HL-60 (cell line): ENCODE measurements around the gene CCNY.

Source experiments
- DNase-seq, 2 experiments: peaks; one replicate each; pipeline ENCODE4 v3.0.0-alpha.2; 2010 to 2020; ENCODE audit warnings: low read depth in 1 of 2, low spot score in 1 of 2
- H3K27ac ChIP-seq: fragments of 250-450 bp; sonication (Bioruptor Pico); replicated peaks from 2 replicates; pipeline ENCODE4 v1.5.1; 2020; ENCODE audit warnings: mild to moderate bottlenecking, moderate library complexity
- H3K27me3 ChIP-seq: fragments of 250-450 bp; sonication (Bioruptor Pico); 2 replicates; pipeline ENCODE4 v1.5.1; 2021; ENCODE audit warnings: mild to moderate bottlenecking, moderate library complexity; ENCODE audit not compliant: insufficient read depth, poor library complexity, severe bottlenecking
- H3K4me3 ChIP-seq: replicated peaks from 2 replicates; pipeline ENCODE4 v1.5.1; 2011; ENCODE audit warnings: mild to moderate bottlenecking, control low read depth, low read length; ENCODE audit not compliant: insufficient read depth
- CTCF ChIP-seq: IDR thresholded peaks from one replicate; pipeline ENCODE4 v1.5.1; 2011; ENCODE audit warnings: low read length, control low read depth, inconsistent platforms; ENCODE audit not compliant: insufficient read depth
- GABPA ChIP-seq: IDR thresholded peaks from 2 replicates; pipeline ENCODE4 v1.6.1; 2012; ENCODE audit warnings: low read depth
- POLR2AphosphoS5 ChIP-seq: IDR thresholded peaks from 2 replicates; pipeline ENCODE4 v1.6.1; 2012; ENCODE audit warnings: low read depth
- REST ChIP-seq: IDR thresholded peaks from 2 replicates; pipeline ENCODE4 v1.6.1; 2012; ENCODE audit warnings: low read depth; ENCODE audit not compliant: insufficient replicate concordance
- SPI1 ChIP-seq: IDR thresholded peaks from 2 replicates; pipeline ENCODE4 v1.6.1; 2012; ENCODE audit warnings: low read depth, mild to moderate bottlenecking, borderline replicate concordance

The CCNY gene

GRCh38 chr10:35506741-35507140 lies 170.4 kb downstream of the CCNY start:
- TF ChIP-seq GABPA (no peak), POLR2AphosphoS5 (no peak), CTCF (no peak), REST (no peak), SPI1 (no peak)
- no peak for DNase-seq
- Histone ChIP-seq H3K27ac (no peak overlapping the region), H3K4me3 (no peak overlapping the region), H3K27me3 (no peaks in the 10 kb centered on the region)

- no peak overlapping the region for H3K4me3 ChIP-seq
- no peak for DNase-seq
- H3K27me3 ChIP-seq: no peaks in the 10 kb centered on the region
- no peak for TF ChIP-seq SPI1
- TF ChIP-seq POLR2AphosphoS5: no peak
- no peak for TF ChIP-seq REST
- no peak for TF ChIP-seq GABPA
- no peak for TF ChIP-seq CTCF
- no peak overlapping the region for H3K27ac ChIP-seq
Measured at GRCh38 chr10:35507519-35508109, 171.3 kb downstream of the CCNY start.

- DNase-seq: no peak
Measured at GRCh38 chr10:35508647-35509046, 172.3 kb downstream of the CCNY start.

More at GRCh38 chr10:35508647-35509046, 172.3 kb downstream of the CCNY start:
- no peak overlapping the region for H3K27ac ChIP-seq
- H3K27me3 ChIP-seq: no peaks in the 10 kb centered on the region
- H3K4me3 ChIP-seq: no peak overlapping the region
- TF ChIP-seq REST (no peak), SPI1 (no peak), GABPA (no peak), POLR2AphosphoS5 (no peak), CTCF (no peak)
